GM18505 (cell line): ENCODE data around the gene BRSK1.
"Not testable (repeated sequence)": the region's sequence is repeated elsewhere in the genome, so short reads cannot be mapped to it uniquely, and the experiment has no call there.

ENCODE experiments used
- ATAC-seq: cut with Tn5 transposase; IDR thresholded peaks from one replicate; pipeline ENCODE4 v1.9.1; 2021; ENCODE audit not compliant: unreplicated experiment
- POLR2A ChIP-seq: IDR thresholded peaks from 4 replicates; pipeline ENCODE4 v1.6.1; 2011; ENCODE audit warnings: borderline replicate concordance; ENCODE audit not compliant: insufficient read depth, insufficient read length; ENCODE audit errors: extremely low read depth

Gene BRSK1

GRCh38 chr19:55311397-55311796, 27.6 kb downstream of the BRSK1 start:
- no peak for ATAC-seq
- no peak for TF ChIP-seq POLR2A

GRCh38 chr19:55311797-55312196, 28.0 kb downstream of the BRSK1 start:
- TF ChIP-seq POLR2A = no peak
- ATAC-seq = no peak

- TF ChIP-seq POLR2A = no peak
- no peak for ATAC-seq
These were observed 29.1 kb downstream of the BRSK1 start for GRCh38 chr19:55312621-55313512.

GRCh38 chr19:55314396-55314795, 30.6 kb downstream of the BRSK1 start:
- TF ChIP-seq POLR2A = no peak
- ATAC-seq = no peak

- ATAC-seq = no peak
- no peak for TF ChIP-seq POLR2A
These were observed 32.2 kb downstream of the BRSK1 start for GRCh38 chr19:55315956-55316525.

GRCh38 chr19:55316646-55317045, 32.8 kb downstream of the BRSK1 start:
- TF ChIP-seq POLR2A = no peak
- ATAC-seq = no peak

- no peak for TF ChIP-seq POLR2A
- no peak for ATAC-seq
These were observed 36.0 kb downstream of the BRSK1 start for GRCh38 chr19:55319785-55320184.

- no peak for TF ChIP-seq POLR2A
- no peak for ATAC-seq
These were observed 37.1 kb downstream of the BRSK1 start for GRCh38 chr19:55320844-55321419.

GRCh38 chr19:55321466-55322137, 37.8 kb downstream of the BRSK1 start:
- TF ChIP-seq POLR2A = no peak
- no peak for ATAC-seq

GRCh38 chr19:55322204-55322885, 38.5 kb downstream of the BRSK1 start:
- TF ChIP-seq POLR2A = no peak
- no peak for ATAC-seq

- no peak for ATAC-seq
- no peak for TF ChIP-seq POLR2A
These were observed 40.9 kb downstream of the BRSK1 start for GRCh38 chr19:55324662-55325061.

- TF ChIP-seq POLR2A = no peak
- no peak for ATAC-seq
These were observed 41.4 kb downstream of the BRSK1 start, which contains the start of gene TMEM150B for GRCh38 chr19:55325172-55325571. Gene TMEM150B (minus strand): TSS chr19:55325341. CDS start chr19:55321036, 4,305 bp downstream.

- ATAC-seq = not testable (repeated sequence)
These were observed 45.0 kb downstream of the BRSK1 start for GRCh38 chr19:55328774-55329318.

- ATAC-seq = not testable (repeated sequence)
These were observed 46.0 kb downstream of the BRSK1 start for GRCh38 chr19:55329791-55330190.
